PC-3 (cell line): Measurements from ENCODE around the gene HIPK2.

Experiments used
- CTCF ChIP-seq: fragments of 300-600 bp; sonication (generic); conservative IDR thresholded peaks from 2 replicates; pipeline ENCODE4 v1.5.1; 2017; ENCODE audit warnings: antibody characterized with exemption, low read depth, mild to moderate bottlenecking, low read length
- EZH2 ChIP-seq: fragments of 300-600 bp; sonication (generic); IDR thresholded peaks from one replicate; pipeline ENCODE4 v1.6.1; 2017; ENCODE audit warnings: antibody characterized with exemption, mild to moderate bottlenecking, low read length; ENCODE audit not compliant: unreplicated experiment
- EZH2phosphoT487 ChIP-seq: fragments of 300-600 bp; sonication (generic); IDR thresholded peaks from 2 replicates; pipeline ENCODE4 v1.6.1; 2018; ENCODE audit warnings: mild to moderate bottlenecking, antibody characterized with exemption, low read length, borderline replicate concordance

DNA sequence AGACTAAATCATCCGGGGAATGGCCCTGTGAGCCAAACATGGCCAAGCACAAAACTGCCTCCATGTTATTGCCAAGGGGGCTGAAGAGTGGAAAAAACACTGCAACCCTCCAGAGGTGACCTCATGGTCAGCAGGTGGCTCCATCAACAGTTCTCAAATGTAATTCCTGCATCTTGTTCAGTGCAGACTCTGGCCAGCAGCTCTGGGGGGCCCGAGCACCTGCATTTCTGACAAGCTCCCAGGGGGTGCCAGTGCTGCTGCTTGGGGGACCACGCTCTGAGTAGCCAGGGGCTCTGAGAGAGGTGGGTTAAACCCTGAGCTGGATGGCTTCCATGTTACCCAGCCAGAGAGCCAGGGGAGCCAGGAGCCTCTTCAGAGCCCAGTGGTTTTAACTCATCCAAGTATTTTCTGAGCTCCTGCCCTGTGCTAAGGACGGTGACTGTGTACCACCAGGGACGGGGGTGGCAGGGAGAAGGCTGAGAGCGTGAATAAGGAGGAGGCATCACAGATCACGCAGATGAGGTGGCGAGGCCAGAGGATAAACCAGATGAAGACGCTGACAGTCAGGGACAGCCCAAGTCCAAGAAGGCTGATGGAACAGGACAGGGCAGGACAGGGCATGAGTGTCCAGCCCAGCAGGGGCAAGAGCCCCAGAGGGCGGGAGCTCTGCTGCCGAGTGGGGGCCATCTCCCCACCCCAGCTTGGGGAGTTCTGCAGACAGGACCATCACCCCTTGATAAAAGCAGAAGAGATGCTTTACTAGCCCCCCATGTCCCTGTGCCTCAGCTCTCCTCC, 201.4 kb downstream of the HIPK2 start:
- TF ChIP-seq CTCF, result no peak
- no peak for TF ChIP-seq EZH2
- no peak for TF ChIP-seq EZH2phosphoT487
